ENCODE results near the gene C7orf25. TPM values are rescaled to one million over a fixed set of nuclear protein-coding genes. Genes with fewer than 3 reads are reported as not detected.

Gene C7orf25
- total and polyA plus RNA-seq, 10 of the 15 experiments (the other 5 are each of a cell fraction or from before 2014, with no cell fraction given) = 0.63 to 3.2 (median 1.7) TPM

DNA sequence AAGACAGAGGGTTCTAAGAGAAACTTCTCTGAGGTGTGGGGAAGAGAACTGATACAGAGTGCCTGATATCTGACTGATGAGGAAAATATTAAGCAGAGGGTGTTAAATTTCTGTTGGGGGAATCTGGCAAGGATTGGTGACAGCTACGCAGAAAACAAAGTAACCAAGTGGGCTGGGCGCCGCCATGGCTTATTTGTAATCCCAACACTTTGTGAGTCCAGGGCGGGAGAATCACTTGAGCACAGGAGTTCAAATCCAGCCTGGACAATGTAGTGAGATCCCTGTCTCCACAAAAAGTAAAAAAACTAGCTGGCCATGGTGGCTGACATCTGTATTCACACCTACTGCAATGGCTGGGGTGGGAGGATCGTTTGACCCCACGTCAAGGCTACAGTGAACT lies 2.1 kb upstream of the C7orf25 start:
- in situ Hi-C loops (cut with MboI) (no loop called here), intact Hi-C loops (cut with micrococcal nuclease; ENCODE audit: unreplicated experiment) (no loop called here)
- 82% methylated on average over 6 of the region's 6 CpGs for WGBS (ENCODE audit: insufficient coverage, insufficient replicate concordance, low lambda C conversion rate, missing lambda C conversion rate)
- POLR2A ChIA-PET = interaction anchor here (2.6 kb wide), 1 partner anchor 15 kb away, joined by 6 read pairs; no protein-coding TSS in a partner anchor
- no TSS peak for BruUV-seq (replicated peaks)
- CTCF ChIA-PET = interaction anchor here (0.6 to 2.6 kb wide), 4 partner anchors 8 to 24 kb away, joined by 3 to 9 read pairs (median 5); no protein-coding TSS in a partner anchor
- SMC1A ChIA-PET (ENCODE audit: uncharacterized antibody, unreplicated experiment) = interaction anchor here (0.8 to 6.1 kb wide), 4 partner anchors 12 to 27 kb away, joined by 3 to 34 read pairs (median 18); partner anchors contain the start of genes MRPL32 and PSMA2
- Histone ChIP-seq H3K9ac (ENCODE audit: control insufficient read depth, insufficient read depth, low read length) (no peak overlapping the region), H3K79me2 (ENCODE audit: control insufficient read depth, insufficient read depth, low read length) (peaks cover 2% of the 10 kb centered on the region; the same call in 1 of the 2 replicates), H3K36me3 (ENCODE audit: control insufficient read depth in 2 of 2, insufficient read depth in 2 of 2, low read length in 1 of 2) (peaks cover 7 to 10% of the 10 kb centered on the region in 2 experiments), H3K4me2 (ENCODE audit: control insufficient read depth, insufficient read depth) (no peak overlapping the region), H2AFZ (ENCODE audit: control insufficient read depth, low read depth, low read length) (no peak overlapping the region), H3K27ac (ENCODE audit: control insufficient read depth, insufficient read depth) (no peak overlapping the region), H3K9me3 (replicated peaks; ENCODE audit: control insufficient read depth, insufficient read depth, low read length) (no peaks in the 10 kb centered on the region), H3K27me3 (replicated peaks in 1 of 2; ENCODE audit: control insufficient read depth in 2 of 2, insufficient read depth in 2 of 2, low read length in 1 of 2) (no peaks in the 10 kb centered on the region), H3K4me1 (ENCODE audit: control insufficient read depth, insufficient read depth, low read length) (peaks cover 15% of the 10 kb centered on the region), H4K20me1 (ENCODE audit: control insufficient read depth, insufficient read depth) (no peaks in the 10 kb centered on the region), H3K4me3 (no peak overlapping the region)
- RAD21 ChIA-PET (ENCODE audit: unreplicated experiment) = no interaction called here
- ATAC-seq (no peak), FAIRE-seq (no peak), DNase-seq (ENCODE audit: low read depth, low spot score) (no peak)
- no peak for TF ChIP-seq HDGF (IDR thresholded peaks at IDR 0.05)
- TF ChIP-seq, protein P1, sequence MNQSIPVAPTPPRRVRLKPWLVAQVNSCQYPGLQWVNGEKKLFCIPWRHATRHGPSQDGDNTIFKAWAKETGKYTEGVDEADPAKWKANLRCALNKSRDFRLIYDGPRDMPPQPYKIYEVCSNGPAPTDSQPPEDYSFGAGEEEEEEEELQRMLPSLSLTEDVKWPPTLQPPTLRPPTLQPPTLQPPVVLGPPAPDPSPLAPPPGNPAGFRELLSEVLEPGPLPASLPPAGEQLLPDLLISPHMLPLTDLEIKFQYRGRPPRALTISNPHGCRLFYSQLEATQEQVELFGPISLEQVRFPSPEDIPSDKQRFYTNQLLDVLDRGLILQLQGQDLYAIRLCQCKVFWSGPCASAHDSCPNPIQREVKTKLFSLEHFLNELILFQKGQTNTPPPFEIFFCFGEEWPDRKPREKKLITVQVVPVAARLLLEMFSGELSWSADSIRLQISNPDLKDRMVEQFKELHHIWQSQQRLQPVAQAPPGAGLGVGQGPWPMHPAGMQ (IDR thresholded peaks at IDR 0.05; ENCODE audit: borderline replicate concordance) = no peak
- no peak for TF ChIP-seq TARDBP (IDR thresholded peaks at IDR 0.05; ENCODE audit: borderline replicate concordance)
- no peak for TF ChIP-seq ETV6 (conservative IDR thresholded peaks at IDR 0.05 in 1 of 2, IDR thresholded peaks at IDR 0.05 in 1 of 2; ENCODE audit: borderline replicate concordance in 1 of 2, low read depth in 1 of 2)
- no peak for TF ChIP-seq HDAC6 (IDR thresholded peaks at IDR 0.05; ENCODE audit: unreplicated experiment)
- TF ChIP-seq NBN (IDR thresholded peaks at IDR 0.05) = no peak
- no peak for TF ChIP-seq SP1 (IDR thresholded peaks at IDR 0.05; ENCODE audit: low read depth, low read length)
- no peak for TF ChIP-seq ATF7 (IDR thresholded peaks at IDR 0.05; ENCODE audit: low read depth)
- TF ChIP-seq, protein P2, sequence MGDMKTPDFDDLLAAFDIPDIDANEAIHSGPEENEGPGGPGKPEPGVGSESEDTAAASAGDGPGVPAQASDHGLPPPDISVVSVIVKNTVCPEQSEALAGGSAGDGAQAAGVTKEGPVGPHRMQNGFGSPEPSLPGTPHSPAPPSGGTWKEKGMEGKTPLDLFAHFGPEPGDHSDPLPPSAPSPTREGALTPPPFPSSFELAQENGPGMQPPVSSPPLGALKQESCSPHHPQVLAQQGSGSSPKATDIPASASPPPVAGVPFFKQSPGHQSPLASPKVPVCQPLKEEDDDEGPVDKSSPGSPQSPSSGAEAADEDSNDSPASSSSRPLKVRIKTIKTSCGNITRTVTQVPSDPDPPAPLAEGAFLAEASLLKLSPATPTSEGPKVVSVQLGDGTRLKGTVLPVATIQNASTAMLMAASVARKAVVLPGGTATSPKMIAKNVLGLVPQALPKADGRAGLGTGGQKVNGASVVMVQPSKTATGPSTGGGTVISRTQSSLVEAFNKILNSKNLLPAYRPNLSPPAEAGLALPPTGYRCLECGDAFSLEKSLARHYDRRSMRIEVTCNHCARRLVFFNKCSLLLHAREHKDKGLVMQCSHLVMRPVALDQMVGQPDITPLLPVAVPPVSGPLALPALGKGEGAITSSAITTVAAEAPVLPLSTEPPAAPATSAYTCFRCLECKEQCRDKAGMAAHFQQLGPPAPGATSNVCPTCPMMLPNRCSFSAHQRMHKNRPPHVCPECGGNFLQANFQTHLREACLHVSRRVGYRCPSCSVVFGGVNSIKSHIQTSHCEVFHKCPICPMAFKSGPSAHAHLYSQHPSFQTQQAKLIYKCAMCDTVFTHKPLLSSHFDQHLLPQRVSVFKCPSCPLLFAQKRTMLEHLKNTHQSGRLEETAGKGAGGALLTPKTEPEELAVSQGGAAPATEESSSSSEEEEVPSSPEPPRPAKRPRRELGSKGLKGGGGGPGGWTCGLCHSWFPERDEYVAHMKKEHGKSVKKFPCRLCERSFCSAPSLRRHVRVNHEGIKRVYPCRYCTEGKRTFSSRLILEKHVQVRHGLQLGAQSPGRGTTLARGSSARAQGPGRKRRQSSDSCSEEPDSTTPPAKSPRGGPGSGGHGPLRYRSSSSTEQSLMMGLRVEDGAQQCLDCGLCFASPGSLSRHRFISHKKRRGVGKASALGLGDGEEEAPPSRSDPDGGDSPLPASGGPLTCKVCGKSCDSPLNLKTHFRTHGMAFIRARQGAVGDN (IDR thresholded peaks at IDR 0.05) = no peak
- TF ChIP-seq MTA3 (IDR thresholded peaks at IDR 0.05; ENCODE audit: borderline replicate concordance, low read length) = no peak
- no peak for TF ChIP-seq SREBF1 (IDR thresholded peaks at IDR 0.05; ENCODE audit: low read length)
- TF ChIP-seq IKZF2 (IDR thresholded peaks at IDR 0.05) = no peak
- TF ChIP-seq FOS (IDR thresholded peaks at IDR 0.05; ENCODE audit: borderline replicate concordance, extremely low read depth, insufficient read length) = no peak
- TF ChIP-seq ZSCAN29 (IDR thresholded peaks at IDR 0.05) = no peak
- no peak for TF ChIP-seq MEF2A (IDR thresholded peaks at IDR 0.05; ENCODE audit: insufficient read depth, low read depth, low read length)
- no peak for TF ChIP-seq BCL11A (IDR thresholded peaks at IDR 0.05; ENCODE audit: low read depth, low read length)
- no peak for TF ChIP-seq RAD21 (IDR thresholded peaks at IDR 0.05; ENCODE audit: insufficient read depth, low read depth, low read length)
- no peak for TF ChIP-seq RAD51 (IDR thresholded peaks at IDR 0.05)
- TF ChIP-seq FOXK2 (IDR thresholded peaks at IDR 0.05) = no peak
- TF ChIP-seq YY1 (IDR thresholded peaks at IDR 0.05; ENCODE audit: low read depth, low read length) = no peak

All from GM12878 (cell line).